Endothelial cell of umbilical vein (primary cell): ENCODE measurements around the gene CHST3. TPM values are rescaled to one million over a fixed set of nuclear protein-coding genes. Genes with fewer than 3 reads are reported as not detected.

Experiments
- BruUV-seq: library from RNA; stranded (reverse); fragments of 400-500 nt; replicated peaks from 2 replicates; lab custom pipeline; 2021; lab: Mats Ljungman, UMichigan
- CTCF ChIA-PET: fragments of 300-600, 350-600 bp; sonication (Branson Sonifier 250); formaldehyde crosslinking; loops from one replicate; lab custom pipeline; 2021; ENCODE audit warnings: antibody characterized with exemption, inconsistent platforms; lab: Charles Lee
- POLR2A ChIA-PET: fragments of 300-600, 350-600 bp; sonication (Branson Sonifier 250); formaldehyde crosslinking; loops from one replicate; lab custom pipeline; 2021; ENCODE audit warnings: antibody characterized with exemption, inconsistent platforms; lab: Charles Lee
- DNase-seq: peaks from one replicate; pipeline ENCODE4 v3.0.0-alpha.2; 2011; ENCODE audit warnings: low read depth, low spot score
- FAIRE-seq: peaks from 2 replicates; lab custom pipeline; 2011; peaks lifted over from hg19 to GRCh38; lab: Jason Lieb, UNC
- H2AFZ ChIP-seq: 2 replicates; pipeline ENCODE4 v1.6.0; 2012; ENCODE audit warnings: low read depth, low read length, control low read depth, inconsistent platforms
- H3K27ac ChIP-seq: 2 replicates; pipeline ENCODE4 v1.5.1; 2011; ENCODE audit warnings: low read depth, mild to moderate bottlenecking, control low read depth, low read length, moderate library complexity; ENCODE audit not compliant: insufficient read depth
- H3K27me3 ChIP-seq, 2 experiments: 2 replicates each; pipeline versions ENCODE4 v1.6.0 to v1.6.1; 2011; ENCODE audit warnings: low read length in 2 of 2, mixed read lengths in 1 of 2; ENCODE audit not compliant: control insufficient read depth in 2 of 2, insufficient read depth in 2 of 2
- H3K36me3 ChIP-seq, 2 experiments: 2 replicates in 1 of 2; 3 replicates in 1 of 2; pipeline ENCODE4 v1.5.1; 2011; ENCODE audit warnings: low read length in 2 of 2, mild to moderate bottlenecking in 1 of 2, moderate library complexity in 1 of 2; ENCODE audit not compliant: control insufficient read depth in 2 of 2, insufficient read depth in 2 of 2; ENCODE audit errors: extremely low read depth in 1 of 2
- H3K4me1 ChIP-seq: 3 replicates; pipeline ENCODE4 v1.5.1; 2011; ENCODE audit warnings: mild to moderate bottlenecking, low read length; ENCODE audit not compliant: control insufficient read depth, insufficient read depth; ENCODE audit errors: extremely low read depth
- H3K4me2 ChIP-seq: 2 replicates; pipeline ENCODE4 v1.6.1; 2011; ENCODE audit warnings: low read length, control low read depth, mixed read lengths; ENCODE audit not compliant: insufficient read depth
- H3K4me3 ChIP-seq, 3 experiments: fragments of 200-600 bp in 1 of 3; sonication (generic), shearing (Covaris generic) in 1 of 3; replicated peaks in 1 of 3; 2 replicates each; pipeline ENCODE4 v1.5.1; 2011 to 2016; ENCODE audit warnings: control low read depth in 3 of 3, low read length in 3 of 3, mild to moderate bottlenecking in 2 of 3, inconsistent platforms in 1 of 3, low read depth in 1 of 3, moderate library complexity in 1 of 3; ENCODE audit not compliant: insufficient read depth in 1 of 3
- H3K79me2 ChIP-seq: 2 replicates; pipeline ENCODE4 v1.6.0; 2012; ENCODE audit warnings: low read length, inconsistent platforms; ENCODE audit not compliant: control insufficient read depth, insufficient read depth
- H3K9ac ChIP-seq: replicated peaks from 2 replicates; pipeline ENCODE3; 2011; ENCODE audit warnings: low read length, control low read depth; ENCODE audit not compliant: insufficient read depth; ENCODE audit errors: extremely low read depth
- H3K9me1 ChIP-seq: replicated peaks from 3 replicates; pipeline ENCODE4 v1.6.0; 2011; ENCODE audit warnings: mild to moderate bottlenecking, low read length; ENCODE audit not compliant: control insufficient read depth, insufficient read depth; ENCODE audit errors: extremely low read depth
- H3K9me3 ChIP-seq: replicated peaks from 2 replicates; pipeline ENCODE4 v1.5.1; 2012; ENCODE audit warnings: low read length, inconsistent platforms; ENCODE audit not compliant: control insufficient read depth, insufficient read depth
- H4K20me1 ChIP-seq: replicated peaks from 2 replicates; pipeline ENCODE3; 2011; ENCODE audit warnings: mild to moderate bottlenecking, low read length; ENCODE audit not compliant: control insufficient read depth, insufficient read depth; ENCODE audit errors: extremely low read depth
- CTCF ChIP-seq, 2 donors: IDR thresholded peaks; 1 replicate in 1 of 2; 2 replicates in 1 of 2; pipeline ENCODE4 v1.5.1; 2011; ENCODE audit warnings: low read length in 2 of 2, mild to moderate bottlenecking in 2 of 2, moderate library complexity in 2 of 2, control low read depth in 1 of 2, inconsistent platforms in 1 of 2, low read depth in 1 of 2; ENCODE audit not compliant: insufficient read depth in 1 of 2; ENCODE audit errors: extremely low read depth in 1 of 2
- EZH2 ChIP-seq: IDR thresholded peaks from 2 replicates; pipeline ENCODE4 v1.6.1; 2012; ENCODE audit warnings: borderline replicate concordance, low read depth, mild to moderate bottlenecking, moderate library complexity, low read length, inconsistent platforms; ENCODE audit not compliant: severe bottlenecking
- FOS ChIP-seq: IDR thresholded peaks from 2 replicates; pipeline ENCODE4 v1.6.1; 2011; ENCODE audit warnings: mild to moderate bottlenecking, low read length, moderate library complexity, borderline replicate concordance; ENCODE audit not compliant: insufficient read depth
- GATA2 ChIP-seq: IDR thresholded peaks from 2 replicates; pipeline ENCODE4 v1.7.0; 2011; ENCODE audit warnings: low read depth, mild to moderate bottlenecking, moderate library complexity, mixed read lengths, low read length; ENCODE audit not compliant: insufficient read length, insufficient read depth
- JUN ChIP-seq: IDR thresholded peaks from 2 replicates; pipeline ENCODE4 v1.6.1; 2011; ENCODE audit warnings: borderline replicate concordance, low read depth; ENCODE audit not compliant: insufficient read length, insufficient read depth
- MAX ChIP-seq: IDR thresholded peaks from 2 replicates; pipeline ENCODE4 v1.6.1; 2011; ENCODE audit not compliant: insufficient read depth, insufficient read length
- MYC ChIP-seq: IDR thresholded peaks from one replicate; pipeline ENCODE4 v1.6.1; 2011; ENCODE audit warnings: mild to moderate bottlenecking, low read depth, low read length
- POLR2A ChIP-seq: IDR thresholded peaks from 2 replicates; pipeline ENCODE4 v1.6.1; 2012; ENCODE audit warnings: low read depth, mild to moderate bottlenecking, control low read depth, low read length
- POLR2AphosphoS5 ChIP-seq: IDR thresholded peaks from 2 replicates; pipeline ENCODE4 v1.6.1; 2012; ENCODE audit warnings: low read depth, mild to moderate bottlenecking, control low read depth, low read length, moderate library complexity; ENCODE audit not compliant: insufficient read depth
- dilution Hi-C: fragments of 300-500 bp; cut with MboI; formaldehyde crosslinking; loops from one replicate; pipeline ENCODE4 v1.15.0; 2019; ENCODE audit warnings: low sequenced_read_pairs; ENCODE audit not compliant: extremely low pct_ligation_motif_present
- intact Hi-C: fragments of 100-400 bp; cut with micrococcal nuclease; formaldehyde crosslinking; loops from one replicate; pipeline ENCODE4 v1.10.0; 2022
- polyA plus RNA-seq, 4 experiments: library from polyadenylated mRNA; depleted of rRNA in 3 of 4; stranded (reverse) in 3 of 4; unstranded in 1 of 4; fragments of >200 nt; gene quantifications; 2 replicates each; pipeline versions ENCODE4 v1.2.1 to v1.2.3, GENCODE V29; 2011 to 2012; ENCODE audit warnings: missing spikeins in 1 of 4
- total RNA-seq: library from RNA; stranded (reverse); gene quantifications from 2 replicates; pipeline ENCODE4 v1.2.3, GENCODE V29; 2021

CHST3 gene
- total and polyA plus RNA-seq, 2 donors (not counting 3 experiments of a cell fraction or from before 2014, with no cell fraction given): 5.5 to 11.5 TPM

DNA sequence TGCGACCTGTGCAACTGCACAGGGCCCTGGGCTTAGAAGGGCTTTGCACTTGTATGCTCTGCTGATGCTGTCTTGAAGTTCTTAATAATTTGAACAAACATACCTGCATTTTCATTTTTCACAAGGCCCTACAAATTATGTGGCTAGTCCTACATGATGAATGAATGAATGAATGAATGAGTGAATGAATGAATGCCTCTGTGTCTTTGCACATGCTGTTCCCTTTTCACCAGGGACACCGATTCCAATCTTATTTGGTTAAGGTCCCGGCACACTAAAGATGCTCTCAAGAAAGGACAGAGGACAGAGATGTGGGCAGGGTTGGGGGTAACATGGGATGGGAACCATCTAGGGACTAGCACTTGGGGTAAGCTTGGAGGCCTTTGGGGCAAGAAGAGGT lies 39.4 kb upstream of the CHST3 start:
- Histone ChIP-seq H3K27me3 (no peaks in the 10 kb centered on the region), H3K9ac (no peak overlapping the region), H2AFZ (no peak overlapping the region), H3K4me1 (no peaks in the 10 kb centered on the region), H3K79me2 (no peaks in the 10 kb centered on the region), H3K9me3 (no peaks in the 10 kb centered on the region), H3K27ac (no peak overlapping the region), H3K36me3 (no peaks in the 10 kb centered on the region), H3K9me1 (no peaks in the 10 kb centered on the region), H4K20me1 (no peaks in the 10 kb centered on the region), H3K4me3 (no peak overlapping the region), H3K4me2 (no peak overlapping the region)
- ChIA-PET POLR2A (no interaction called here), CTCF (interaction anchor here (1.9 kb wide), 1 partner anchor 8 kb away, joined by 4 read pairs; no protein-coding TSS in a partner anchor)
- DNase-seq (no peak), FAIRE-seq (no peak)
- intact Hi-C loops (no loop called here), dilution Hi-C loops (no loop called here)
- no TSS peak for BruUV-seq
- TF ChIP-seq POLR2AphosphoS5: no peak
- TF ChIP-seq CTCF (IDR thresholded peaks at IDR 0.05; ENCODE audit: extremely low read depth in 1 of 2, insufficient read depth in 1 of 2, low read depth in 1 of 2, low read length in 2 of 2): no peak
- TF ChIP-seq MAX: no peak
- no peak for TF ChIP-seq MYC
- no peak for TF ChIP-seq JUN
- TF ChIP-seq GATA2: no peak
- TF ChIP-seq POLR2A: no peak
- no peak for TF ChIP-seq EZH2
- no peak for TF ChIP-seq FOS
